ENCODE measurements around the gene EHD1. TPM values are rescaled to one million over a fixed set of nuclear protein-coding genes. Genes with fewer than 3 reads are reported as not detected.

EHD1 gene
- total RNA-seq, 4 donors from 2014 or later = 29.5 to 44.0 (median 31.8) TPM

GRCh38 chr11:64894070-64894811 is 15.8 kb upstream of the EHD1 start:
- peaks cover 15 to 48% (median 15%) of the 10 kb centered on the region in 3 donors for H3K36me3 ChIP-seq
- H3K4me1 ChIP-seq = peaks cover 0 to 14% (median 0%) of the 10 kb centered on the region in 3 donors
- no peak overlapping the region for H3K4me3 ChIP-seq
- H3K9me3 ChIP-seq = no peaks in the 10 kb centered on the region
- H3K27me3 ChIP-seq = no peaks in the 10 kb centered on the region
- no peak for DNase-seq
- intact Hi-C loops (cut with DNase I) = loop anchor here (5.0 kb wide), 1 partner anchor 47 kb away; no protein-coding TSS in a partner anchor
- WGBS, 2 donors = 35 to 48% methylated on average over 3 to 4 of the region's 14 CpGs
- H3K27ac ChIP-seq = no peak overlapping the region
- TF ChIP-seq CTCF (IDR thresholded peaks at IDR 0.05) (peak; percentile 85 to 93 (median 86)), POLR2A (IDR thresholded peaks at IDR 0.05) (no peak)

- no peaks in the 10 kb centered on the region for H3K27me3 ChIP-seq
- TF ChIP-seq POLR2A (IDR thresholded peaks at IDR 0.05) (no peak), CTCF (IDR thresholded peaks at IDR 0.05) (no peak)
- H3K4me3 ChIP-seq = no peak overlapping the region
- intact Hi-C loops (cut with DNase I) = loop anchor here (5.0 kb wide), 1 partner anchor 46 kb away; no protein-coding TSS in a partner anchor
- peaks cover 0 to 20% (median 0%) of the 10 kb centered on the region in 3 donors for H3K4me1 ChIP-seq
- no peaks in the 10 kb centered on the region for H3K9me3 ChIP-seq
- H3K36me3 ChIP-seq = peaks cover 10 to 40% (median 11%) of the 10 kb centered on the region in 3 donors
- DNase-seq = no peak
- WGBS, 2 donors = 83 to 95% methylated on average over 2 to 3 of the region's 25 CpGs
- no peak overlapping the region for H3K27ac ChIP-seq
Measured at GRCh38 chr11:64893194-64894069, 15.0 kb upstream of the EHD1 start.

- peaks cover under 1 to 26% (median 5%) of the 10 kb centered on the region in 3 donors for H3K4me1 ChIP-seq
- no peaks in the 10 kb centered on the region for H3K27me3 ChIP-seq
- TF ChIP-seq POLR2A (IDR thresholded peaks at IDR 0.05) (no peak), CTCF (IDR thresholded peaks at IDR 0.05) (no peak)
- 57 to 100% methylated on average over 1 to 2 of the region's 10 CpGs for WGBS, 2 donors
- no peak overlapping the region for H3K4me3 ChIP-seq
- DNase-seq = no peak
- peaks cover 5 to 34% (median 10%) of the 10 kb centered on the region in 3 donors for H3K36me3 ChIP-seq
- intact Hi-C loops (cut with DNase I) = loop anchor here (5.0 kb wide), 1 partner anchor 46 kb away; no protein-coding TSS in a partner anchor
- H3K27ac ChIP-seq = no peak overlapping the region
- no peaks in the 10 kb centered on the region for H3K9me3 ChIP-seq
Measured at GRCh38 chr11:64892838-64893193, 14.4 kb upstream of the EHD1 start.

GRCh38 chr11:64892411-64892831 is 14.0 kb upstream of the EHD1 start:
- H3K27ac ChIP-seq = no peak overlapping the region
- H3K27me3 ChIP-seq = no peaks in the 10 kb centered on the region
- no peak for DNase-seq
- intact Hi-C loops (cut with DNase I) = loop anchor here (5.0 kb wide), 1 partner anchor 45 kb away; no protein-coding TSS in a partner anchor
- TF ChIP-seq CTCF (IDR thresholded peaks at IDR 0.05) = no peak
- no peak for TF ChIP-seq POLR2A (IDR thresholded peaks at IDR 0.05)
- no peaks in the 10 kb centered on the region for H3K9me3 ChIP-seq
- H3K4me3 ChIP-seq = no peak overlapping the region
- peaks cover 4 to 30% (median 9%) of the 10 kb centered on the region in 3 donors for H3K4me1 ChIP-seq
- peaks cover under 1 to 30% (median 10%) of the 10 kb centered on the region in 3 donors for H3K36me3 ChIP-seq
- 72 to 79% methylated on average over 6 to 8 of the region's 11 CpGs for WGBS, 2 donors

Data from esophagus squamous epithelium (tissue), 5 donors.